HepG2 (cell line): ENCODE data around the gene MUC13. TPM values are rescaled to one million over a fixed set of nuclear protein-coding genes. Genes with fewer than 3 reads are reported as not detected.
A peak's percentile ranks its signal among the peaks of the same experiment; 100 is the strongest.

Source experiments
- ATAC-seq: fragments of 200-7000 bp; cut with Tn5 transposase; 3 replicates; pipeline ENCODE4 v1.9.1; 2020; ENCODE audit warnings: mild to moderate bottlenecking, moderate library complexity
- BruUV-seq: library from RNA; stranded (reverse); fragments of 400-500 nt; replicated peaks from 2 replicates; lab custom pipeline; 2021; lab: Mats Ljungman, UMichigan
- CTCF ChIA-PET: fragments of 300-600 bp; formaldehyde crosslinking; extraction: SDS; loops from one replicate; lab custom pipeline; 2021; ENCODE audit warnings: low total read pairs, inconsistent platforms, low intra/inter-chr PET ratio; lab: Yijun Ruan, JAX
- POLR2A ChIA-PET: fragments of 350-600 bp; sonication (Branson Sonifier 250); formaldehyde crosslinking; loops from one replicate; lab custom pipeline; 2020; ENCODE audit warnings: antibody characterized with exemption, inconsistent platforms; lab: Yijun Ruan, JAX
- DNase-seq: peaks from one replicate; pipeline ENCODE4 v3.0.0-alpha.2; 2015; ENCODE audit warnings: low spot score
- FAIRE-seq: peaks from 3 replicates; lab custom pipeline; 2011; peaks lifted over from hg19 to GRCh38; lab: Jason Lieb, UNC
- H2AFZ ChIP-seq: one replicate; pipeline ENCODE4 v1.6.1; 2011; ENCODE audit warnings: low read length, inconsistent platforms
- H3K27ac ChIP-seq: fragments of 300-600 bp; 3 replicates; pipeline ENCODE4 v1.8.0; 2011; ENCODE audit warnings: mixed run types, mild to moderate bottlenecking, mixed read lengths, low read length, inconsistent platforms; ENCODE audit not compliant: insufficient read depth; ENCODE audit errors: extremely low read length
- H3K27me3 ChIP-seq, 2 experiments: fragments of 200-600 bp in 1 of 2; 2 replicates in 1 of 2; 3 replicates in 1 of 2; pipeline versions ENCODE4 v1.6.0 to v1.8.0; 2011; ENCODE audit warnings: low read length in 2 of 2, mild to moderate bottlenecking in 2 of 2, moderate library complexity in 2 of 2, inconsistent platforms in 1 of 2; ENCODE audit not compliant: insufficient read depth in 2 of 2, control insufficient read depth in 1 of 2
- H3K36me3 ChIP-seq, 2 experiments: fragments of 200-600 bp in 1 of 2; replicated peaks in 1 of 2; 2 replicates in 1 of 2; 3 replicates in 1 of 2; pipeline versions ENCODE4 v1.5.1 to v1.8.0; 2011; ENCODE audit warnings: low read length in 2 of 2, inconsistent platforms in 1 of 2; ENCODE audit not compliant: insufficient read depth in 2 of 2, control insufficient read depth in 1 of 2
- H3K4me1 ChIP-seq: 2 replicates; pipeline ENCODE4 v1.5.1; 2012; ENCODE audit warnings: low read length, inconsistent platforms; ENCODE audit not compliant: insufficient read depth
- H3K4me2 ChIP-seq: 2 replicates; pipeline ENCODE4 v1.6.0; 2011; ENCODE audit warnings: low read depth, low read length, inconsistent platforms
- H3K4me3 ChIP-seq, 3 experiments: fragments of 200-600 bp in 1 of 3; sonication (generic), shearing (Covaris generic) in 1 of 3; replicated peaks in 1 of 3; 2 replicates each; pipeline ENCODE4 v1.5.1; 2011 to 2016; ENCODE audit warnings: low read length in 3 of 3, inconsistent platforms in 2 of 3, low read depth in 2 of 3, mild to moderate bottlenecking in 2 of 3, control low read depth in 1 of 3, mixed read lengths in 1 of 3; ENCODE audit not compliant: insufficient read depth in 1 of 3
- H3K79me2 ChIP-seq: one replicate; pipeline ENCODE4 v1.6.1; 2011; ENCODE audit warnings: low read length, inconsistent platforms; ENCODE audit not compliant: insufficient read depth
- H3K9ac ChIP-seq: 2 replicates; pipeline ENCODE4 v1.6.0; 2011; ENCODE audit warnings: mild to moderate bottlenecking, low read depth, low read length, inconsistent platforms; ENCODE audit not compliant: insufficient read depth
- H3K9me3 ChIP-seq: 2 replicates; pipeline ENCODE4 v1.5.1; 2012; ENCODE audit warnings: mild to moderate bottlenecking, low read length
- H4K20me1 ChIP-seq: 2 replicates; pipeline ENCODE4 v1.6.0; 2011; ENCODE audit warnings: inconsistent platforms, mild to moderate bottlenecking, low read length, moderate library complexity; ENCODE audit not compliant: insufficient read depth
- ATM ChIP-seq: fragments of 450-650 bp; IDR thresholded peaks from 2 replicates; pipeline ENCODE4 v1.7.1; 2017; ENCODE audit warnings: mild to moderate bottlenecking, borderline replicate concordance
- CREB1 ChIP-seq, 2 experiments: fragments of 450-650 bp in 1 of 2; IDR thresholded peaks; 2 replicates each; pipeline ENCODE4 v1.6.1; 2016 to 2017; ENCODE audit warnings: control low read depth in 1 of 2, mild to moderate bottlenecking in 1 of 2, missing compliant biosample characterization in 1 of 2, missing genetic modification characterization in 1 of 2
- FOSL2 ChIP-seq: sonication (generic); formaldehyde crosslinking; IDR thresholded peaks from 2 replicates; pipeline ENCODE4 v1.4.0; 2020; ENCODE audit warnings: missing genetic modification reagents
- NCOA2 ChIP-seq: sonication (generic); formaldehyde crosslinking; IDR thresholded peaks from 2 replicates; pipeline ENCODE4 v1.8.0; 2022; ENCODE audit warnings: inconsistent platforms
- NCOR1 ChIP-seq: fragments of 200-600 bp; sonication (generic); IDR thresholded peaks from 2 replicates; pipeline ENCODE4 v1.7.0; 2017; ENCODE audit warnings: antibody characterized with exemption, low read length, borderline replicate concordance
- PAXIP1 ChIP-seq: sonication (generic); formaldehyde crosslinking; conservative IDR thresholded peaks from 2 replicates; pipeline ENCODE4 v1.4.0; 2020; ENCODE audit warnings: mild to moderate bottlenecking, missing genetic modification reagents, moderate library complexity
- RORA ChIP-seq: sonication (generic); formaldehyde crosslinking; IDR thresholded peaks from 2 replicates; pipeline ENCODE4 v1.5.0; 2020; ENCODE audit warnings: mild to moderate bottlenecking, missing genetic modification reagents, moderate library complexity
- SOX13 ChIP-seq, 3 experiments: fragments of 450-650 bp in 1 of 3; sonication (generic) in 1 of 3; formaldehyde crosslinking in 1 of 3; IDR thresholded peaks in 2 of 3; conservative IDR thresholded peaks in 1 of 3; 2 replicates each; pipeline versions ENCODE4 v1.5.0 to v1.6.1; 2016 to 2020; ENCODE audit warnings: antibody characterized with exemption in 1 of 3, mild to moderate bottlenecking in 1 of 3, missing compliant biosample characterization in 1 of 3, missing genetic modification reagents in 1 of 3, moderate library complexity in 1 of 3
- SP5 ChIP-seq: IDR thresholded peaks from 2 replicates; pipeline ENCODE4 v1.6.1; 2016; ENCODE audit warnings: low read depth, borderline replicate concordance
- ZFP36 ChIP-seq: fragments of 150-350 bp; IDR thresholded peaks from 2 replicates; pipeline ENCODE4 v1.6.1; 2018; ENCODE audit warnings: borderline replicate concordance, low read length, low read depth; ENCODE audit not compliant: partially characterized antibody
- WGBS: methylation state at CpG from one replicate; pipeline ENCODE4 v1.1.6; 2017; ENCODE audit warnings: low lambda C conversion rate; 5-methylcytosine and 5-hydroxymethylcytosine counted together
- in situ Hi-C: cut with HindIII; loops from 2 replicates; pipeline ENCODE4 v1.10.0; 2017; ENCODE audit warnings: low pct_unique_long_range_greater_than_20kb; ENCODE audit not compliant: extremely low pct_ligation_motif_present
- intact Hi-C: fragments of 100-400 bp; cut with micrococcal nuclease; formaldehyde crosslinking; loops from one replicate; pipeline ENCODE4 v1.10.0; 2022; ENCODE audit not compliant: unreplicated experiment
- polyA plus RNA-seq, 8 experiments: library from polyadenylated mRNA; depleted of rRNA in 3 of 8; stranded (reverse) in 7 of 8; unstranded in 1 of 8; fragments of >200 nt; fragmentation: Illumina TruSeq in 4 of 8; extraction: Trizol in 4 of 8; gene quantifications; 2 replicates each; pipeline versions ENCODE4 v1.2.1 to v1.2.3, GENCODE V29; 2011 to 2016; ENCODE audit warnings: low read depth in 4 of 8, missing spikeins in 1 of 8, mixed read lengths in 1 of 8; ENCODE audit not compliant: insufficient read depth in 1 of 8
- total RNA-seq, 5 experiments: library from RNA; depleted of rRNA; stranded (reverse); fragments of >200 nt; fragmentation: Illumina TruSeq; extraction: Trizol; gene quantifications; 2 replicates each; pipeline ENCODE4 v1.2.3, GENCODE V29; 2016; ENCODE audit warnings: low read depth in 1 of 5
- TF ChIP-seq, protein P1 (sequence below): sonication (generic); formaldehyde crosslinking; IDR thresholded peaks from 2 replicates; pipeline ENCODE4 v1.5.0; 2020; ENCODE audit warnings: mild to moderate bottlenecking, missing genetic modification reagents

The MUC13 gene
- total and polyA plus RNA-seq, 2 of the 13 experiments (the other 11 are each of a cell fraction or from before 2014, with no cell fraction given): 0.04 to 1.2 TPM

DNA sequence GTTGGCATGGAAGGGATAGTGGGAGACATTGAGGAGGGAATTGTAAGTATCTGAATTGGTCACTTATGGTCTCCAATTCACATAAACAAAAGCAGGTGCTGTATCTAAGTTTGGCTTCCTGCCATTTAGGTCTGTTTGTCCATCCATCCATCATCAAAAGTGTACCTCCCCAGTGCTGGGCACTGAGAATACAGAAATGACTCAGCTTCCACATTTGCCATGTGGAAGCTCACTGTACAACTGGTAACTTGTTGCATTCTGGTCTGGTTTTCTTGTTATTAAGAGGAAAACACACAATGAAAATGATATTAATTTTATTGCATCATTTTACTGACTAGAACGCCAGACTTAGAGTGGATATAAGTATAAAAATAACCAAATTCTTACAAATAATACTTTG lies 30.9 kb upstream of the MUC13 start:
- no peaks in the 10 kb centered on the region for H3K27me3 ChIP-seq
- no peak overlapping the region for H2AFZ ChIP-seq
- POLR2A ChIA-PET: no interaction called here
- peaks cover 5 to 18% of the 10 kb centered on the region in 2 experiments; a peak in 4 of 5 replicates for H3K36me3 ChIP-seq
- no peak overlapping the region for H3K4me3 ChIP-seq
- H4K20me1 ChIP-seq: no peaks in the 10 kb centered on the region
- peaks cover 50% of the 10 kb centered on the region for H3K4me1 ChIP-seq
- ATAC-seq: no peak
- BruUV-seq: no TSS peak
- in situ Hi-C loops: no loop called here
- CTCF ChIA-PET: no interaction called here
- intact Hi-C loops: no loop called here
- H3K9me3 ChIP-seq: no peaks in the 10 kb centered on the region
- TF ChIP-seq ZFP36 (no peak), FOSL2 (0 out of 2 replicates have a peak, but pooled peaks have one; percentile 25)
- TF ChIP-seq, all 625 proteins: peak for 1
- H3K9ac ChIP-seq: no peak overlapping the region
- FAIRE-seq (no peak), DNase-seq (no peak)
- H3K79me2 ChIP-seq: no peaks in the 10 kb centered on the region
- no peak overlapping the region for H3K27ac ChIP-seq
- no peak overlapping the region for H3K4me2 ChIP-seq
- WGBS: 62% methylated on average over 1 of the region's 1 CpG

- no peaks in the 10 kb centered on the region for H3K27me3 ChIP-seq
- H3K79me2 ChIP-seq: no peaks in the 10 kb centered on the region
- H3K4me2 ChIP-seq: peak overlapping the region; percentile 58
- no peak overlapping the region for H2AFZ ChIP-seq
- H3K27ac ChIP-seq: peak overlapping the region; percentile 50
- ATAC-seq: peak; percentile 74
- peak overlapping the region in 1 of 3 experiments; percentile 7; a peak in 1 of 6 replicates for H3K4me3 ChIP-seq
- no peak for FAIRE-seq
- intact Hi-C loops (no loop called here), in situ Hi-C loops (no loop called here)
- H3K4me1 ChIP-seq: peaks cover 43% of the 10 kb centered on the region
- 29% methylated on average over 4 of the region's 4 CpGs for WGBS
- peaks cover 0 to 7% of the 10 kb centered on the region in 2 experiments; a peak in 2 of 5 replicates for H3K36me3 ChIP-seq
- no peaks in the 10 kb centered on the region for H4K20me1 ChIP-seq
- H3K9ac ChIP-seq: 0 out of 2 replicates have a peak overlapping the region, but pooled peaks have one; percentile 16
- CTCF ChIA-PET: no interaction called here
- peak; percentile 80 for DNase-seq
- POLR2A ChIA-PET: no interaction called here
- no peaks in the 10 kb centered on the region for H3K9me3 ChIP-seq
- BruUV-seq: no TSS peak
- 0 out of 2 replicates have a peak, but pooled peaks have one; percentile 14 for TF ChIP-seq NCOA2 (CRISPR knock-in tag)
- no peak for TF ChIP-seq RORA (CRISPR knock-in tag)
- peak; percentile 22; the same call in 1 of the 2 replicates for TF ChIP-seq NCOR1
- TF ChIP-seq SP5 (CRISPR knock-in tag): 0 out of 2 replicates have a peak, but pooled peaks have one; percentile 14
- TF ChIP-seq PAXIP1 (CRISPR knock-in tag): 0 out of 2 replicates have a peak, but pooled peaks have one; percentile 12
- TF ChIP-seq SOX13 (IDR thresholded peaks at IDR 0.05): no peak
- TF ChIP-seq SOX13 (CRISPR knock-in tag; conservative IDR thresholded peaks at IDR 0.05 in 1 of 2, IDR thresholded peaks at IDR 0.05 in 1 of 2): peak in 1 of 2 experiments; percentile 15; a peak in 1 of 4 replicates
- no peak for TF ChIP-seq ATM
- TF ChIP-seq, protein P1, sequence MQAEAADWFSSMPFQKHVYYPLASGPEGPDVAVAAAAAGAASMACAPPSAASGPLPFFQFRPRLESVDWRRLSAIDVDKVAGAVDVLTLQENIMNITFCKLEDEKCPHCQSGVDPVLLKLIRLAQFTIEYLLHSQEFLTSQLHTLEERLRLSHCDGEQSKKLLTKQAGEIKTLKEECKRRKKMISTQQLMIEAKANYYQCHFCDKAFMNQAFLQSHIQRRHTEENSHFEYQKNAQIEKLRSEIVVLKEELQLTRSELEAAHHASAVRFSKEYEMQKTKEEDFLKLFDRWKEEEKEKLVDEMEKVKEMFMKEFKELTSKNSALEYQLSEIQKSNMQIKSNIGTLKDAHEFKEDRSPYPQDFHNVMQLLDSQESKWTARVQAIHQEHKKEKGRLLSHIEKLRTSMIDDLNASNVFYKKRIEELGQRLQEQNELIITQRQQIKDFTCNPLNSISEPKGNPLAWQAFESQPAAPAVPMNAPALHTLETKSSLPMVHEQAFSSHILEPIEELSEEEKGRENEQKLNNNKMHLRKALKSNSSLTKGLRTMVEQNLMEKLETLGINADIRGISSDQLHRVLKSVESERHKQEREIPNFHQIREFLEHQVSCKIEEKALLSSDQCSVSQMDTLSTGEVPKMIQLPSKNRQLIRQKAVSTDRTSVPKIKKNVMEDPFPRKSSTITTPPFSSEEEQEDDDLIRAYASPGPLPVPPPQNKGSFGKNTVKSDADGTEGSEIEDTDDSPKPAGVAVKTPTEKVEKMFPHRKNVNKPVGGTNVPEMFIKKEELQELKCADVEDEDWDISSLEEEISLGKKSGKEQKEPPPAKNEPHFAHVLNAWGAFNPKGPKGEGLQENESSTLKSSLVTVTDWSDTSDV (CRISPR knock-in tag): no peak
- no peak for TF ChIP-seq CREB1 (IDR thresholded peaks at IDR 0.05)
- 0 out of 2 replicates have a peak, but pooled peaks have one; percentile 16 for TF ChIP-seq CREB1 (CRISPR knock-in tag; IDR thresholded peaks at IDR 0.05)
Observed at GRCh38 chr3:124964387-124964786, 29.8 kb upstream of the MUC13 start.
